Measurements from ENCODE around the gene PLCL1.
"Not testable (repeated sequence)": the region's sequence is repeated elsewhere in the genome, so short reads cannot be mapped to it uniquely, and the experiment has no call there.

Gene PLCL1

GRCh38 chr2:198008230-198008629 lies 203.8 kb downstream of the PLCL1 start:
- DNase-seq = no peak

- DNase-seq = no peak
Observed at GRCh38 chr2:198012025-198012424, 207.6 kb downstream of the PLCL1 start.

- DNase-seq = no peak
Observed at GRCh38 chr2:198016243-198016642, 211.8 kb downstream of the PLCL1 start.

GRCh38 chr2:198017068-198017467 lies 212.7 kb downstream of the PLCL1 start:
- DNase-seq = no peak

DNA sequence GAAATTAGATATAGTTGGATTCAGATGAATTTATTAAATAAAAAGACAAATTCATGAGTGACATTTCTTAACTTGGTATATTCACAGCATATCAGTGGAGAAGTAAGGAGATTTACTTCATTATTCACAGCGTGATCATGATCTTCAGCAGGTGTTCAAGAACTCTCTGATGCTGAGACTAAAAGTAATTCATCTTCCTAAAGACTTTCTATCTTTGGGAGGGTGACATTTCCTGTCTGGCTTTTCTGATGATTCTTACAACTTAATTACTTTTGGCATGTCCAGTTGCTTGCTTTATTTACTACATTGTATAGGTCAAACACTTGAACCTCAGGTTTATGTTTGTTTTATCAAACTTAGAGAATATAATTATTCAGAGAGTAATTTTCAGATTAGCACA lies 224.6 kb downstream of the PLCL1 start:
- no peak for DNase-seq

- not testable (repeated sequence) for DNase-seq
Observed at GRCh38 chr2:198029576-198029975, 225.2 kb downstream of the PLCL1 start.

GRCh38 chr2:198033626-198034025 lies 229.2 kb downstream of the PLCL1 start:
- no peak for DNase-seq

DNA sequence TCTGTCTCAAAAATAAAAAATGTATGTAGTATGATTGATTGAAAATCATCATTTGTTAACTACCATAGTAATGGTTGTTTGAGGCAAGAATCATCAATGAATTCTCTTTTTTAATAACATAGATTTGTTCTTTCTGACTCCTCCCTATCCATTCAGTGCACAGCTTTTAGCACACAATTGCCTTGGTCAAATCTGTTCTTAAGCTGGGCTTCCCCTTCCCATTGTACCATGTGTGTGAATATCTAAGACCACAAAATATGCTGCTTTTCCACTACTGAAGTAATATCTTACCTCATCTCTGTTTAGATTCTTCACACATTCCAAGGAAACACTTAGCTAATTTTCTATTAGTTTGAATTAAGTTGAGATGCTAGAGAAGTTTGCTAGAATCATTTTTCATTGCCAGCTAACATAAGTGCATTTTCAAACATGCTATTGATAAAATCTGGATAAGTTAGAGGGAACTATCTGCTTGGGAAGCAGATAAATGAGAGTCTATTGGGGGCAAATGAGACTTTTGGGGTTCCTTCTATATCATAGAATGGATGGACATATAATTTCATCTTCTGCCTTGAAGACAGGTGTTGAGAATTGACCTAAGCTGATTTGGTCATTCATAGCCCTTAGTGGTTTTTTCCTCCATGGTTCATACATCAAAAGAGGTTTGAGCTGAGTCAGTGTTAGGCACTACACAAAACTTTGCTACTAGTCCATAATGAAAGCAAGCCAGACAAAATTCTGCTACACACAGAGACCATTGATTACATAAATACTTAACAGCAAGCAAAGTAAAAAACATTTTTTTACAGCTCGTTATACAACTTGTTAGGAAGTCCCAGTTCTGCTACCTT lies 231.9 kb downstream of the PLCL1 start:
- DNase-seq = no peak

GRCh38 chr2:198040835-198041234 lies 236.4 kb downstream of the PLCL1 start:
- no peak for DNase-seq

DNA sequence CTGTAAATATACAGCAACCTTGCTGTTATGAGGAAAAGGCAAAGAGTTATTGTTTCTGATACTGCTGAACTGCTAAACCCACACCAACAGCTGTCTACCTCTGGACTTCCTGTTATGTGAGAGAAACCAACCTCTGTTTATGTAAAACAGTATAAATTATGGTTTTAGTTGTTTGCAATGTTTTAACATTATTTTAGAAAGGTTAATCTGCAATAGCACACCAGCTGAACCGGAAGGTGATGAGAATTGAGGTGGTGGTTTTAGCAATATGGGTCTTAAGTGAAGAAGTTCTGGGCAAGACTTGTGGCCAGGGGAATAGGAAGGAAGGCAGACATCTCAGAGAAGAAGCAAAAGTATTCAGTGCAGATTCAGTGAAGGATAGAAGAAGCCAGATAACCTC lies 237.8 kb downstream of the PLCL1 start:
- no peak for DNase-seq

GRCh38 chr2:198044777-198045176 lies 240.4 kb downstream of the PLCL1 start:
- DNase-seq = no peak

DNA sequence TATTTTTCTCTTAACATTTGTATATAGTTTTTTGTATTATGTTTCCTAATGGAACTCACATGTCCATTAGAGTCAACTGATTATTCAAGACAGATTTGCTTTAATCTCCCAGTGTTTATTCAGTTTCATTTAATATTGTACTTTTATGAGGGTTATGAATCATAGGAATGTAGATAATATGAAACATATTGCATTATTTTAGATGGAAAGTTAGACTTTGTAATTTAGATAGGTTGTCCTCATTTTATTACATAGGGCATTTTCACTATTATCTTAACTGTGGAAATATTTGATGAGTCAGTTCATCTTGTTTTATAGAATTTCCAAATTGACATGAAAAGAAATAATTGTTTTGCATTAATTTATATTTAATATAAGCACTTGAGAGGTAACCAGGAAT lies 240.8 kb downstream of the PLCL1 start:
- DNase-seq = no peak

GRCh38 chr2:198052741-198053140 lies 248.3 kb downstream of the PLCL1 start:
- no peak for DNase-seq

DNA sequence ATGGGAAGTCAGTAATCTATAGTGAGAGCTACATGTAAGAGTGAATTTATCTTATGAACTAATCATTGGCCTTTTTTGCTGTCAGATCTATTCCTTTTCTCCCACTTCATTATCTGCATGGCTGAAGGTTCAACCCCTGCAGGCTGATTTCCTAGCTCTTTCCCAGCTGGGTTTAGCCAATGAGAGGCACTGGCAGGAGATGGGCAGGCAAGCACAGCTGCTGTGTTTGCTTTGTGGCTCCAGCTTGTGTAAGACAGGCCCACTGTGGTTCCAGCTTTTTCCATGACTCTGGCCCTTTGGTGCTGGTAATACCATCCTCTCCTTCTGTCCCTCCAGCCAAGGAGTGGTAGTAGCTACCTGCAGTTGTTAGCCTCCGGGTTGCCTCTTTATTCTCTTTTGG lies 248.8 kb downstream of the PLCL1 start:
- no peak for DNase-seq

GRCh38 chr2:198053776-198054175 lies 249.4 kb downstream of the PLCL1 start:
- no peak for DNase-seq

- DNase-seq = peak; percentile 25 to 31
Observed at GRCh38 chr2:198054299-198054698, 249.9 kb downstream of the PLCL1 start.

DNA sequence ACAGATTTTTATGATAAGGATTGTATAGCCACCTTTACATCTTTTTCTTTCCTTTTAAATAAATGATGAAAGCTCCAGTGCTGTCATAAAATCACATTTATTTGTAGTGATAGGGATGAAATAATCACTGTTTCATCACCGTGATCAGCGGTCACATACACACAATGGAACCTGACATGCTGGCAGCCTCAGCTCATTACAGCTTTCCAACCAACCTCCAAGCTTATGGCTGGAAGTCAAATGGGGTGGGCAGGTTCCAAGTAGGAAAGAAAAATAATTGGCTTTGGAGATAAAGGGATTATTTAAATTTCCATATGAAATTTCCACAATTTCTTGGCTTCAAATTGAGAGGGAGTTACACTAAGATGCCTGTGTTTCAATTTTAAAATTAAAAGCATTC lies 251.3 kb downstream of the PLCL1 start:
- no peak for DNase-seq

- DNase-seq = no peak
Observed at GRCh38 chr2:198056836-198057235, 252.4 kb downstream of the PLCL1 start.

DNA sequence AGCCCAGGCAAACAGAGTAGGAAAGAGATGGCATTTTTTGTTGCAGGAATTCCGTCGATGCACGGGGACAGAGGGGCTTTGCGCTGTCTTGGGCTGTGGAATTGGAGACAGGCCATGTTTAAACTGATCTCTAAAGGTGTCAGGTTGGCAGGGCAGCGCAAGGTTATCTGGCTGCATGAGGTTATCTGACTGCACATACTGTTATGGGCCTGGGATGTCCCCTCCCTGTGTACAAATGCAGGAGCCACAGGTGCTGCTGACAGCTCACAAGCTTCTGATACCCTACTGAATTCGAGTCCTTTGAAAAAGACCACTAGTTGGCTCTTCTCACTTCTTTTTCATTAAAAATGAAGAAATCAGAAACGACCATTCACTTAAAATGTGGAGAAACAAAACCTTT lies 255.4 kb downstream of the PLCL1 start:
- DNase-seq = no peak

- no peak for DNase-seq
Observed at GRCh38 chr2:198060277-198060676, 255.9 kb downstream of the PLCL1 start.

- DNase-seq = no peak
Observed at GRCh38 chr2:198062826-198063225, 258.4 kb downstream of the PLCL1 start.

DNA sequence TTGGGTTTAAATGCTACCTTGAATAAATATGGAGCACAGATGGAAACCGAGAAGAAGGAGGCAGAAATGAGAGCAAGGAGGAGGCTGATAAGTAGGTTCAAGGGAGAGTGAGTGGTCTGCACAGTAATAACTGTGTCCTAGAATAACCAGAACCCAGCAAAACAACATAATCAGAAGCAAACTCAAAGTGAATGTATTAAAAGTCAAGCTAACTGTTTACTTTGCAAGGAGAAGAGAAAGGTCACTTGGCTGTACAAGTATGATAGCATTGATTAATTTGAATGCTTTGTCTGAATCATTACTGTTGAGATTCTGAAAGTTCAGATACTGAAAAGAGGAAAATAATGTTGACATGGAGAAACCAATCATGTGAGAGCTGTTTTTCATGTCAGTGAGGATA lies 258.8 kb downstream of the PLCL1 start:
- no peak for DNase-seq

GRCh38 chr2:198065322-198065721 lies 260.9 kb downstream of the PLCL1 start:
- no peak for DNase-seq

DNA sequence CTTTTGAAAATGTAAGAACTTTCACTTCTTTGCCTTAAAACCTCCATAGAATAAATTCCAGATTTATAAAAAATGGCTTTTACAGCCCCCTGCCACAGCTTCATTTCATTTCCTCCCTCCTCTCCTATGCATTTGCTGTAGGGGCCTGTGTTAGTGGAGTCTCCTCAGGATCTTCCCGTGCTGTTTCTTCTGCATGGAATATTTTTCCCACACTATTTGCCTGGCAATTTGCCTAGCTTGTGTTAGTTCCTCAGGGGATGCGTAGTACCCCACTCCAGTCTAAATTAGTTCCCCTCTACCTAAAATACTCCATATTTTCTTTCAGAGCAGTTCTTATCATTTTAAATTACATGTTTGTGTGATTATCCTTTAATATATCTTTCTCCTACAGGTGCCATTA lies 262.2 kb downstream of the PLCL1 start:
- DNase-seq = no peak

- no peak for DNase-seq
Observed at GRCh38 chr2:198072655-198073054, 268.3 kb downstream of the PLCL1 start.

All from stimulated activated CD4-positive, alpha-beta T cell treated with anti-CD3 and anti-CD28 coated beads, Interleukin-2, amount 100 ng/mL, for 48 hours (primary cell).